Measurements from ENCODE around the gene CHCHD1.

- no peak for TF ChIP-seq CTCF (IDR thresholded peaks at IDR 0.05; ENCODE audit: borderline replicate concordance, extremely low read depth, low read length, poor library complexity, severe bottlenecking)
- no peak for TF ChIP-seq EZH2 (IDR thresholded peaks at IDR 0.05; ENCODE audit: borderline replicate concordance, low read depth, low read length, severe bottlenecking)
Measured at GRCh38 chr10:73779018-73779417, 2.8 kb upstream of the CHCHD1 start.
